Measurements from ENCODE around the gene OR51V1.
"Not testable (repeated sequence)": the region's sequence is repeated elsewhere in the genome, so short reads cannot be mapped to it uniquely, and the experiment has no call there.

OR51V1 gene

GRCh38 chr11:5200582-5200981 lies at the start of gene OR51V1:
Gene OR51V1 (minus strand): TSS chr11:5200682. CDS start chr11:5200682, 0 bp downstream.
- in situ Hi-C loops (cut with MboI; ENCODE audit: low sequenced_read_pairs, unreplicated experiment): loop anchor here (25.0 kb wide), 1 partner anchor 162 kb away; the partner anchor contains the start of gene OR51B6
- TF ChIP-seq CTCF (IDR thresholded peaks at IDR 0.05; ENCODE audit: borderline replicate concordance, control extremely low read depth, extremely low read depth, insufficient read depth, missing control alignments): no peak
- DNase-seq (ENCODE audit: low spot score): no peak

GRCh38 chr11:5249807-5250396 lies 49.4 kb upstream of the OR51V1 start, which contains the start of gene HBG1:
Gene HBG1 (minus strand): TSS chr11:5249857. CDS start chr11:5249804, 53 bp downstream.
- DNase-seq (ENCODE audit: low spot score); in situ Hi-C loops (cut with MboI; ENCODE audit: low sequenced_read_pairs, unreplicated experiment): not testable (repeated sequence)

GRCh38 chr11:5248498-5248897 lies 48.0 kb upstream of the OR51V1 start:
- DNase-seq (ENCODE audit: low spot score); in situ Hi-C loops (cut with MboI; ENCODE audit: low sequenced_read_pairs, unreplicated experiment): not testable (repeated sequence)

GRCh38 chr11:5247472-5248192 lies 47.1 kb upstream of the OR51V1 start:
- no peak for DNase-seq (ENCODE audit: low spot score)
- in situ Hi-C loops (cut with MboI; ENCODE audit: low sequenced_read_pairs, unreplicated experiment): no loop called here
- no peak for TF ChIP-seq CTCF (IDR thresholded peaks at IDR 0.05; ENCODE audit: borderline replicate concordance, control extremely low read depth, extremely low read depth, insufficient read depth, missing control alignments)

- in situ Hi-C loops (cut with MboI; ENCODE audit: low sequenced_read_pairs, unreplicated experiment): no loop called here
- no peak for DNase-seq (ENCODE audit: low spot score)
Observed at GRCh38 chr11:5246772-5247471, 46.4 kb upstream of the OR51V1 start.

GRCh38 chr11:5245155-5245554 lies 44.7 kb upstream of the OR51V1 start:
- in situ Hi-C loops (cut with MboI; ENCODE audit: low sequenced_read_pairs, unreplicated experiment): no loop called here
- no peak for DNase-seq (ENCODE audit: low spot score)
- no peak for TF ChIP-seq CTCF (IDR thresholded peaks at IDR 0.05; ENCODE audit: borderline replicate concordance, control extremely low read depth, extremely low read depth, insufficient read depth, missing control alignments)

More at GRCh38 chr11:5246772-5247471, 46.4 kb upstream of the OR51V1 start:
- no peak for TF ChIP-seq CTCF (IDR thresholded peaks at IDR 0.05; ENCODE audit: borderline replicate concordance, control extremely low read depth, extremely low read depth, insufficient read depth, missing control alignments)

GRCh38 chr11:5243816-5244180 lies 43.3 kb upstream of the OR51V1 start:
- DNase-seq (ENCODE audit: low spot score): no peak
- TF ChIP-seq CTCF (IDR thresholded peaks at IDR 0.05; ENCODE audit: borderline replicate concordance, control extremely low read depth, extremely low read depth, insufficient read depth, missing control alignments): no peak
- in situ Hi-C loops (cut with MboI; ENCODE audit: low sequenced_read_pairs, unreplicated experiment): no loop called here

All from GM13976 (cell line).